ENCODE data around the gene LBP. TPM values are rescaled to one million over a fixed set of nuclear protein-coding genes. Genes with fewer than 3 reads are reported as not detected.
"Not testable (repeated sequence)": the region's sequence is repeated elsewhere in the genome, so short reads cannot be mapped to it uniquely, and the experiment has no call there.

Gene LBP
- total RNA-seq, 1 donor from 2014 or later = not detected

DNA sequence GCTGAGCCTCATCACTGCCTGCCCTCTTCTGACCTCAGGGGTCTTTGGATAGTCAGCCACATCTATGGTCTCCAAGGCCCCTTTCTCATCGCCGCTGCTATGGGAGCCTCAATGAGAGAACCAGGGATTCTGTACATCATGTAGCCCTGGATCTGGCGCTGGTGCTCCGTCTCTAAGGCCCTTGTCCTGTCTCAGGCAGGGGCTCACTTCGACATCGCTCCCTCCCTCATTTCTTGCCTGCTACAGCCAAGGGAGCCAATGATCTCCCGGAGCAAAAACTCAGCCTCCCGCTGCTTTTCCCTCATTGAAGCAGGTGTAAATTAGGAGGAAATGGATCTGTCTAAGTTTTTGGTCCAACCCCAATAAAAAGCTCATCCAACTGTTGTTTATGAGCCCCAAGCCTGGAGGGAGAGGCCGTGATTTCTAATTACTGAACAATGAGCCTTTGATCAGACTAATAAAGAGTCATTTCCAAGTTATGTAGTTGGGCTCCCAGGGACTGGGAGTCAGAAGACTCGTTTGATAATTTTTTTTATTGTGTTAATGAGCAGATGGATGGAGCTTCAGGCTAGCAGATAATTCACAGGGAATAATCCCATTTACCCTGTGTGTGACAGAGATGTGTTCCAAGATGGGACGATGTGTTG is 30.9 kb downstream of the LBP start:
- H3K4me3 Mint-ChIP-seq (ENCODE audit: unreplicated experiment) = no peak overlapping the region
- peaks cover 3% of the 10 kb centered on the region for H3K9me3 Mint-ChIP-seq (ENCODE audit: unreplicated experiment)
- H3K4me1 Mint-ChIP-seq (ENCODE audit: low read depth, unreplicated experiment) = no peaks in the 10 kb centered on the region
- no peaks in the 10 kb centered on the region for H3K36me3 Mint-ChIP-seq (ENCODE audit: unreplicated experiment)
- TF ChIP-seq, protein P1, sequence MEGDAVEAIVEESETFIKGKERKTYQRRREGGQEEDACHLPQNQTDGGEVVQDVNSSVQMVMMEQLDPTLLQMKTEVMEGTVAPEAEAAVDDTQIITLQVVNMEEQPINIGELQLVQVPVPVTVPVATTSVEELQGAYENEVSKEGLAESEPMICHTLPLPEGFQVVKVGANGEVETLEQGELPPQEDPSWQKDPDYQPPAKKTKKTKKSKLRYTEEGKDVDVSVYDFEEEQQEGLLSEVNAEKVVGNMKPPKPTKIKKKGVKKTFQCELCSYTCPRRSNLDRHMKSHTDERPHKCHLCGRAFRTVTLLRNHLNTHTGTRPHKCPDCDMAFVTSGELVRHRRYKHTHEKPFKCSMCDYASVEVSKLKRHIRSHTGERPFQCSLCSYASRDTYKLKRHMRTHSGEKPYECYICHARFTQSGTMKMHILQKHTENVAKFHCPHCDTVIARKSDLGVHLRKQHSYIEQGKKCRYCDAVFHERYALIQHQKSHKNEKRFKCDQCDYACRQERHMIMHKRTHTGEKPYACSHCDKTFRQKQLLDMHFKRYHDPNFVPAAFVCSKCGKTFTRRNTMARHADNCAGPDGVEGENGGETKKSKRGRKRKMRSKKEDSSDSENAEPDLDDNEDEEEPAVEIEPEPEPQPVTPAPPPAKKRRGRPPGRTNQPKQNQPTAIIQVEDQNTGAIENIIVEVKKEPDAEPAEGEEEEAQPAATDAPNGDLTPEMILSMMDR (IDR thresholded peaks at IDR 0.05; ENCODE audit: partially characterized antibody, unreplicated experiment) = no peak
- H3K27ac Mint-ChIP-seq (ENCODE audit: unreplicated experiment) = no peak overlapping the region
- H3K27me3 Mint-ChIP-seq (ENCODE audit: unreplicated experiment) = peaks cover 3% of the 10 kb centered on the region
- DNase-seq = no peak

DNA sequence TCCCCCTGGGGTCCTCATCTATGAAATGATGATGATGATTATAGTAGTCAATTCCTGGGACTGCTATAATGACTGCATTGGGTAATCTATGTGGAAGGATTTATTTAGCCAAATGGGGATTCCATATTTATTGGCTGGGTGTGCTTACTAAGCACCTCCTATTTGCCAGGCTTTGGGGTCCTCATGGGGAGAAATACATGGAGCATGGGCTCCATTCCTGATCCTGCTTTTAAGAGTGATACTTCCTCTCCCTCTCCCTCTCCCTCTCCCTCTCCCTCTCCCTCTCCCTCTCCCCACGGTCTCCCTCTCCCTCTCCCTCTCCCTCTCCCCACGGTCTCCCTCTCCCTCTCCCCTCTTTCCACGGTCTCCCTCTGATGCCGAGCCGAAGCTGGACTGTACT is 31.6 kb downstream of the LBP start:
- not testable (repeated sequence) for H3K4me1 Mint-ChIP-seq (ENCODE audit: low read depth, unreplicated experiment); DNase-seq; H3K36me3 Mint-ChIP-seq (ENCODE audit: unreplicated experiment); H3K4me3 Mint-ChIP-seq (ENCODE audit: unreplicated experiment); H3K9me3 Mint-ChIP-seq (ENCODE audit: unreplicated experiment); H3K27ac Mint-ChIP-seq (ENCODE audit: unreplicated experiment); H3K27me3 Mint-ChIP-seq (ENCODE audit: unreplicated experiment)

DNA sequence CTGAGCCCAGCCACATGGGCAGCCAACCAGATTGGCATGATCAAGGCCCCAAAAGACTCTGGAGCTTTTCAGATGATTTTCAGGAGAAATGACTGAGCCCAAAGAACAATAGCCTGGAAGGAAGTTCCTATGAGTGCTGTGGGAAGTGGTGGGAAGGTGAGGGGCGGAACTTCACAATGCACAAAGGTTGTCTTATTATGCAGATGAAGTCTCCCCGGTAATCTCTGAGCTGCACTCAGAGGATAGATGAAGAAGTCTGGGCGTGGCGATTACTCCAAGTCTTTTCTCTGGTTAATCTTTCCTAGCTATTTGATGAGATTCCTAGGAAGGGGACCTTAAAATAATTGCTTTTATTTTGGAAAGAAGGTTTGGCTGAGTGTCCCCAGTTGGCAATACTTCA is 36.9 kb downstream of the LBP start:
- TF ChIP-seq, protein P1 (IDR thresholded peaks at IDR 0.05; ENCODE audit: partially characterized antibody, unreplicated experiment) = no peak
- Mint-ChIP-seq H3K9me3 (ENCODE audit: unreplicated experiment) (no peaks in the 10 kb centered on the region), H3K27ac (ENCODE audit: unreplicated experiment) (no peak overlapping the region), H3K4me1 (ENCODE audit: low read depth, unreplicated experiment) (no peaks in the 10 kb centered on the region), H3K4me3 (ENCODE audit: unreplicated experiment) (no peak overlapping the region), H3K36me3 (ENCODE audit: unreplicated experiment) (no peaks in the 10 kb centered on the region), H3K27me3 (ENCODE audit: unreplicated experiment) (peaks cover 2% of the 10 kb centered on the region)
- DNase-seq = no peak

DNA sequence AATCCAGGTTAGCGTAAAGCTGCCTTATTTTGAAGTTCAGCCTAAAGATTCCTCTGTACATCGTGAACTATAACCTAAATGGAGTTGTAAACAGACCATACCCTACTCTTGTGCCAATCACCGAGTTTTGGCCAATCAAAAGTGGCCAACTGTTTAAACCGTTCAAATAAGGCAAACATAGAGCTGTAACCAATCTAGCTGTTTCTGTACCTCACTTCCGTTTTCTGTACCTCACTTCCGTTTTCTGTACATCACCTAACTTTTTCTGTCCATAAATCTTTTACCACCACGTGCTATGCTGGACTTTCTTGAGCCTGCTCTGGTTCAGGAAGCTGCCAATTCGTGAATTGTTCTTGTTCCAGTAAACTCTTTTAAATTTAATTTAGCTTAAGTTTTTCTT is 39.7 kb downstream of the LBP start:
- Mint-ChIP-seq H3K4me3 (ENCODE audit: unreplicated experiment) (no peak overlapping the region), H3K27ac (ENCODE audit: unreplicated experiment) (no peak overlapping the region), H3K4me1 (ENCODE audit: low read depth, unreplicated experiment) (peaks cover 5% of the 10 kb centered on the region), H3K9me3 (ENCODE audit: unreplicated experiment) (no peaks in the 10 kb centered on the region), H3K36me3 (ENCODE audit: unreplicated experiment) (no peaks in the 10 kb centered on the region), H3K27me3 (ENCODE audit: unreplicated experiment) (peaks cover 3% of the 10 kb centered on the region)
- DNase-seq = no peak
- TF ChIP-seq, protein P1 (IDR thresholded peaks at IDR 0.05; ENCODE audit: partially characterized antibody, unreplicated experiment) = no peak

DNA sequence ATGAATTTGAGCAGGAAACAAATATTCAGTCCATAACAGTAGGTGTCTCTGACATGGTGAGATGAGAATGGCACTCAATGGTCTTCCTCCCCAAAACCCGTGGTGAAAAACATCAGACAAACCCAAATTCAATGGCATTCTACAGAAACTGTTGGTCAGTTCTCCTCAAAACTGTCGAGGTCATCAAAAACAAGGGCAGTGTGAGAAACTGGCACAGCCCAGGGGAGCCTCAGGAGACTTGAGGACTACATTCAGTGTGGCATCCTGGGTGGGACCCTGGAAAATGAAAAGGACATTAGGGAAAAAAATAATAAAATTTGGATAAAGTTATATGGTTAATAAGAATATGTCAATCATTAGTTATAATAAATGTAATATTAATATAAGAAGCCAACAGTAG is 40.6 kb downstream of the LBP start:
- Mint-ChIP-seq H3K36me3 (ENCODE audit: unreplicated experiment) (no peaks in the 10 kb centered on the region), H3K27ac (ENCODE audit: unreplicated experiment) (no peak overlapping the region)
- TF ChIP-seq, protein P1 (IDR thresholded peaks at IDR 0.05; ENCODE audit: partially characterized antibody, unreplicated experiment) = no peak

More for the DNA sequence above, 40.6 kb downstream of the LBP start:
- Mint-ChIP-seq H3K4me1 (ENCODE audit: low read depth, unreplicated experiment) (peaks cover 5% of the 10 kb centered on the region), H3K9me3 (ENCODE audit: unreplicated experiment) (no peaks in the 10 kb centered on the region), H3K4me3 (ENCODE audit: unreplicated experiment) (no peak overlapping the region), H3K27me3 (ENCODE audit: unreplicated experiment) (peaks cover 3% of the 10 kb centered on the region)
- no peak for DNase-seq
